Muscle of arm (tissue), 14 donors: ENCODE results near the gene C12orf54. TPM values are rescaled to one million over a fixed set of nuclear protein-coding genes. Genes with fewer than 3 reads are reported as not detected.
"Not testable (repeated sequence)": the region's sequence is repeated elsewhere in the genome, so short reads cannot be mapped to it uniquely, and the experiment has no call there.

Experiments
- DNase-seq: peaks from one replicate; pipeline ENCODE4 v3.0.0-alpha.2; 2013
- long read RNA-seq, 11 donors: transcript quantifications; one replicate each; lab custom pipeline, GENCODE V29; 2026
- polyA plus RNA-seq, 12 donors: library from polyadenylated mRNA; unstranded; fragments of 120-200 nt; gene quantifications; one replicate each; pipeline ENCODE4 v1.2.1, GENCODE V29; 2013; ENCODE audit not compliant: insufficient read length in 12 of 12

The C12orf54 gene
- 1 to 10 TPM in 1 of 12 donors, under 1 TPM in 7, not detected in 4; 0.24 to 1.1 (median 0.54) TPM for polyA plus RNA-seq
- long read RNA-seq, donor 1: 0 reads
- long read RNA-seq, donor 2: 0 reads
- long read RNA-seq, donor 3: 0 reads
- long read RNA-seq, donor 4: 0 reads
- long read RNA-seq, donor 5: 0 reads
- long read RNA-seq, donor 6: 0 reads
- long read RNA-seq, donor 7: 0 reads
- long read RNA-seq, donor 8: 0 reads
- long read RNA-seq, donor 9: 0 reads
- long read RNA-seq, donor 10: 0 reads
- long read RNA-seq, donor 11: 0 reads

DNA sequence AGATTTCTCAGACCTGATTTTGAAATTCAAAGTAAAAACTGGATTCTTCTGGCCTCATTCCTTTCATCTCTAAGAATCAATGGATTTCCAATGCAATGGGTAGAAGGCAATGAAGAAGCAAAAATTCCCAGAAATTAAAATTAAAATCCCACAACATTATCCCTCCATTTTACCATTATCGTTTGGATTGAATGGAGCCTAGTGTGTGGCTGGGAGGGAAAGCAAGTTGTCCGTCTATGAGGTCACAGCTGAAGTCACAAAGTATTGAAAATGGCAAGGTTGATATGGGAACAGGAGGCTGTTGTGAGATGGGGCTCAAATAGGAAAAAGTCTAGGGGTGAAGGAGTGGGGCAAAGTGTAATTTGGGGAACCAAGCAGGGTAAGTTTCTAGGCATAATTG, at the start of gene C12orf54:
Gene C12orf54, plus strand, starts transcription at position 301 of the 400 bp plus-strand sequence. CDS start 799 bp downstream, outside the sequence.
- no peak for DNase-seq

DNA sequence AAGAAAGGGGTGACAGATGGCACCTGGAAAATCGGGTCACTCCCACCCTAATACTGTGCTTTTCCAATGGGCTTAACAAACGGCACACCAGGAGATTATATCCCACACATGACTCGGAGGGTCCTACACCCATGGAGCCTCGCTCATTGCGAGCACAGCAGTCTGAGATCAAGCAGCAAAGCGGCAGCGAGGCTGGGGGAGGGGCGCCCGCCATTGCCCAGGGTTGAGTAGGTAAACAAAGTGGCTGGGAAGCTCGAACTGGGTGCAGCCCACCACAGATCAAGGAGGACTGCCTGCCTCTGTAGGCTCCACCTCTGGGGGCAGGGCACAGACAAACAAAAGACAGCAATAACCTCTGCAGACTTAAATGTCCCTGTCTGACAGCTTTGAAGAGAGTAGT, 48.3 kb upstream of the C12orf54 start:
- DNase-seq: not testable (repeated sequence)

- no peak for DNase-seq
These were observed 41.2 kb upstream of the C12orf54 start for GRCh38 chr12:48441069-48441468.

DNA sequence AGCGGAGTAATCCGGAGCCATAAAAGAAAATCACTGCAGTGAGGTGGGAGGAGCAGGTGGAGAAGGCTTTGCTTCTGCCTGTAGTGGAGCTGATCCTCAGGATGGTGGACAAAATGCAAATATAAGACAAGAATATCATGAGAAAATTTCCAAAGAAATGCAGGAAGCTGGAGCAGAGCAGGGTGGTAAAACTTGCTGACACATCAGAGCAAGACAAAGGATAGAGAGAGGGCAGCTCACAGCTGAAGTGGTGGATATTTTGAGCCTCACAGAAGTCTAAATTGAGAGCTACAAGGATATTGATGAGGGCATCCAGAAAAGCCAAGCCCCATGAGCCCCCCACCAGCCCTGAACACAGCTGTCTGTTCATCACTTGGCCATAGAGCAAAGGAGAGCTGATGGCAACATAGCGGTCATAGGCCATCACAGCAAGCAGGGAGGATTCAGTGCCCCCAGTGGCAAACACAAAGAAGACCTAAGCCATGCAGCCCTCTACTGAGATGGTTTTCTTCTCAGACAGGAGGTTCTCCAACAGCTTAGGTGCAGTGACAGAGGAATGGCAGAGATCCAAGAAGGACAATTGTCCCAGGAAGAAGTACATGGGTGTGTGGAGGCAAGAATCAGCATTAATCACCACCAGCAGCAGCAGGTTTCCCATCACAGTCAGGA, 40.0 kb upstream of the C12orf54 start:
- DNase-seq: no peak

- DNase-seq: no peak
These were observed 36.8 kb upstream of the C12orf54 start for GRCh38 chr12:48445538-48445937.

- no peak for DNase-seq
These were observed 36.0 kb upstream of the C12orf54 start for GRCh38 chr12:48446161-48446776.

- no peak for DNase-seq
These were observed 34.5 kb upstream of the C12orf54 start for GRCh38 chr12:48447755-48448154.

DNA sequence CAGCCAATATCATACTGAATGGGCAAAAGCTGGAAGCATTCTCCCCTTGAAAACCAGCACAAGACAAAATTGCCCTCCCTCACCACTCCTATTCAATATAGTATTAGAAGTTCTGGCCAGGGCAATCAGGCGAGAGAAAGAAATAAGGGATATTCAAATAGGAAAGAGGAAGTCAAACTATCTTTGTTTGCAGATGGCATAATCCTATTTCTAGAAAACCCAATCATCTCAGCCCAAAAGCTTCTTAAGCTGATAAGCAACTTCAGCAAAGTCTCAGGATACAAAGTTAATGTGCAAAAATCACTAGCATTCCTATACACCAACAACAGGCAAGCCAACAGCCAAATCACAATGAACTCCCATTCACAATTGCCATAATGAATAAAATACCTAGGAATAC, 30.9 kb upstream of the C12orf54 start:
- no peak for DNase-seq

GRCh38 chr12:48452961-48453360, 29.3 kb upstream of the C12orf54 start:
- not testable (repeated sequence) for DNase-seq

DNA sequence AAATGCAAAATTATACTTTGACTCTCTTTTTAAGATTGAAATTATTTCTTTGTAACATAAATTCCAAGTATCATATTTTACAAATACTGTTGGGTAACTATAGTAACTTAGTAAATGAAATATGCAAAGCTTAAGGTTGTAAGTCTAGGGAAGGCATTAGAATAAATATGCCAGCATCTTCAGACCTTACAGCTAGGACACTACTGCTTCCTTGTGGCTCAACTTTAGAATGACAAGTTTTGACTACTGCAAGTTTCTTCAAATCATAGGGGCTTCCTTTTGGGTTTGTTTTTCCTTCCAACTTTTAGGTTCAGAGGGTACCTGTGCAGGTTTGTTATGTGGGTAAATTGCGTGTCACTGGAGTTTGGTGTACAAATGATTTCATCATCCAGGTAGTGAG, 27.6 kb upstream of the C12orf54 start:
- peak; percentile 14 for DNase-seq

DNA sequence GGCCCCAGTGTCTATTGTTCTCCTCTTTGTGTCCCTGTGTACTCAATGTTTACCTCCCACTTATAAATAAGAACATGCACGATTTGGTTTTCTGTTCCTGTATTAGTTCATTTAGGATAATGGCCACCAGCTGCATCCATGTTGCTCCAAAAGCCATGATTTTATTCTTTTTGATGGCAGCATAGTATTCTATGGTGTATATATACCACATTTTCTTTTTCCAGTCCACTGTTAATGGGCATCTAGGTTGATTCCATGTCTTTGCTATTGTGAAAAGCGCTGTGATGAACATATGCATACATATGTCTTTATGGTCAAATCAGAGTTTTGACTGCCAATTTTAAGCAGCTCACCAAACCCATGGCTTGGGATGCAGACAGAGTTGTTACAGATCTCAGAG, 27.2 kb upstream of the C12orf54 start:
- no peak for DNase-seq

DNA sequence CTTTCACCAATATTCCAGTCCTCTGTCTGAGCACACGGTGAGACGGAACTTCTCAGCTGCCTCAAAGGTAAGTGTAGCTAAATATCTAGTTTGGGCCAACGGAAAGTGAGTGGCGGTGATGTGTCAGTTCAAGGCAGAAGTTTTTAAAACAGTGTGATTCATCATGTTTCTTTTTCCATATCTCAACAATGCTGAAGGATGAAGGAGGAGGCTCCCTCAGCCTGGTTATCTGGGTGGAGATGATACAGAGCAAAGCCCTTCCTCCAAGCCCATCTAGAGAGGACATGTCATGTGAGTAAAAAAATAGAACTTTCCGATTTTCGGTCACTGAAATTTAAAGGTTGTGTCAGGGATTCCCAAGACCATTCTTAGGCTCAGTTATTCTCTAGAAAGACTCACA, 23.0 kb upstream of the C12orf54 start:
- DNase-seq: no peak

GRCh38 chr12:48469027-48469426, 13.3 kb upstream of the C12orf54 start:
- DNase-seq: not testable (repeated sequence)

DNA sequence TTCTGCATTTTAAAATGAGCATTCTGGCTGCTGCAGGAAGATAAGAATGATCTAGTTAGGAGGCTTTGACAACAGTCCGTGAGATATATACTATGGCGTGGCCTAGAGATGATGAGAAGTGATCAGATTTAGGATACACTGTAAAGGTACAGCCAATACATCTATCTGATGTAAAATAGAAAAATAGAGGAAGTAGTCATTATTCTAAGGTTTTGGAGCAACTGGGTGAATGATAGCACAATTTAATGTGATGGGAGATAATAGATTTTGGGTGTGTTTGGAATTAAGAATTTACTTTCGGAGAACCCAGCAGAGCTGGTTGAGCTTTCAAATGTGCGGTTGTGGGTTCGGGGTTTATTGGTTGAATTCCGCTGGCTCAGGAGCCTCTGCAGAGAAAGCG, 10.0 kb upstream of the C12orf54 start, which contains the start of gene ANP32D:
Gene ANP32D, plus strand, starts transcription at position 301 of the 400 bp plus-strand sequence. CDS start 106 bp downstream, outside the sequence.
- DNase-seq: no peak

DNA sequence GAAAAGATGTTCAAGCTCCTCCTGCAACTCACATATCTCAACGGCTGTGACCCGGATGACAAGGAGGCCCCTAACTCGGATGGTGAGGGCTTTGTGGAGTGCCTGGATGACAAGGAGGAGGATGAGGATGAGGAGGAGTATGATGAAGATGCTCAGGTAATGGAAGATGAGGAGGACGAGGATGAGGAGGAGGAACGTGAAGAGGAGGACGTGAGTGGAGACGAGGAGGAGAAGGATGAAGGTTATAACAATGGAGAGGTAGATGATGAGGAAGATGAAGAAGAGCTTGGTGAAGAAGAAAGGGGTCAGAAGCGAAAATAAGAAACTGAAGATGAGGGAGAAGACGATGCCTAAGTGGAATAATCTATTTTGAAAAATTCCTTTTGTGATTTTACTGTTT, 9.2 kb upstream of the C12orf54 start:
- no peak for DNase-seq

DNA sequence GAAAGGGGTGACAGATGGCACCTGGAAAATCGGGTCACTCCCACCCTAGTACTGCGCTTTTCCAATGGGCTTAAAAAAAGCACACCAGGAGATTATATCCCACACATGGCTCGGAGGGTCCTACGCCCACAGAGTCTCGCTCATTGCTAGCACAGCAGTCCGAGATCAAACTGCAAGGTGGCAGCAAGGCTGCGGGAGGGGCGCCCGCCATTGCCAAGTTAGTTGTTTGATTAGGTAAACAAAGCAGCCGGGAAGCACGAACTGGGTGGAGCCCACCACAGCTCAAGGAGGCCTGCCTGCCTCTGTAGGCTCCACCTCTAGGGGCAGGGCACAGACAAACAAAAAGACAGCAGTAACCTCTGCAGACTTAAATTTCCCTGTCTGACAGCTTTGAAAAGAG, 7.8 kb upstream of the C12orf54 start:
- DNase-seq: not testable (repeated sequence)

DNA sequence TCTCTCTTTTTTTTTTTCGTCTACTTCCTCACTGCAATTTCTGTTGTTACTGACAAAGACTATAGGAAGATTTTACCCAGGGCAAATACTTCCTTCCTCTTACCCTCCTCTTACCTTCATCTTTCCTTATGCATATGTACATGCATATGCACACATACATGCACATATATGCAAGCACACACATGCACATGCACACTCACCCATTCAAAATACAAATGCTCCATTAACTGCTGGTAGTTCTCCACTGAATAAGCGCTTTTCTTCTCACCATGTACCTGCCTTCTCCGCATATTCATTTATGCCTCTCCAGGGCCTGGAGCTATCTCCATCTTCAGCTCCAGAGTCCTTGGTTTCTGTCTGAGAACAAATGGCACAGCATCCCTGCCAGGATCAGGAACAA, 632 bp downstream of the C12orf54 start:
- no peak for DNase-seq

- DNase-seq: no peak
These were observed 4.0 kb downstream of the C12orf54 start for GRCh38 chr12:48486261-48486660.

DNA sequence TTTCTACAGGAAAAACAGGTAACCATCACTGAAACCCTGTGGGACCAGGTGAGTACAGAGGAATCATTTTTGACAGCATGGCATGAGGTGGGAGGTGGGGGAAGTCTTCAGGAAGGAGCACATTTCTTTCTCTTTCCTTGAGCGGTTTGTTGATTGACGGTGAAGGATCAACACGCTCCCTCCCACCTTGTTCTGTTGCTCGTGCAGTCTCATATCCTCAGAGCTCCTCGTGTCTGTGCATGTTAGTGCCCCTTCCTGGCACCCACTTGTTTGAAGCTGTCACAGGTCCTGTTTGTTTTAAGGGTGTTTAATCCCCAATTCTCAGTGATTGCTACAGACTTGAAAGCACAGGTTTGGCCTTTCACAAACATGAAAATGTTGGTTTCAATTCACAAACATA, 4.4 kb downstream of the C12orf54 start:
- DNase-seq: no peak

DNA sequence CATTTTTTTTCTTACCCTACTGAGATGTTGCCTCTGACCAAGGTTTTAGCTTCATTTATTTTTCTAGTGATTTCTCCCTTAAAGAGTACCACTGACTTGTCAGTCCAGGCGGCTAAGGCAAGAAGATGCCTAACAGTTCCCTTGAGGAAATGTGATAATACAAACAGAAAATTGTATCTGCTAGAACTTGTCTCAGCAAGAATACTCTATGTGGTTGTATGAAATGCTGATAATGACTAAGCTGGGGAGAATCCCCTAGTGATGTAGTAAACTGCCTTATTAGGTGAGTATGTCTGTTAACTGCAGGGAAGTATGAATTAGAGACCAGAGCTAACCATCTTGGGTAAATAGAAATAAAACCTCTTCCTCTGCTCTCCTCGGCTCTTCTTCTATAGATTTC, 6.7 kb downstream of the C12orf54 start:
- no peak for DNase-seq

DNA sequence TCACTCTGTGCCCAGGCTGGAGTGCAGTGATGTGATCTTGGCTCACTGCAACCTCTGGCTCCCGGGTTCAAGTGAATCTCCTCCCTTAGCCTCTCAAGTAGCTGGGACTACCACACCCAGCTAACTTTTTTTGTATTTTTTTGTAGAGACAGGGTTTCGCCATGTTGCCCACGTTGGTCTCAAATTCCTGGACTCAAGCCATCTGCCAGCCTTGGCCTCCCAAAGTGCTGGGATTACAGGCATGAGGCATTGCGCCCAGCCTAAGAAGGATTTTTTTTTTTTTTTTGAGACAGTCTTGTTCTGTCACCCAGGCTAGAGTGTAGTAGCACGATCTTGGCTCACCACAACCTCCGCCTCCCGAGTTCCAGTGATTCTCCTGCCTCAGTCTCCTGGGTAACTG, 7.2 kb downstream of the C12orf54 start:
- DNase-seq: not testable (repeated sequence)

DNA sequence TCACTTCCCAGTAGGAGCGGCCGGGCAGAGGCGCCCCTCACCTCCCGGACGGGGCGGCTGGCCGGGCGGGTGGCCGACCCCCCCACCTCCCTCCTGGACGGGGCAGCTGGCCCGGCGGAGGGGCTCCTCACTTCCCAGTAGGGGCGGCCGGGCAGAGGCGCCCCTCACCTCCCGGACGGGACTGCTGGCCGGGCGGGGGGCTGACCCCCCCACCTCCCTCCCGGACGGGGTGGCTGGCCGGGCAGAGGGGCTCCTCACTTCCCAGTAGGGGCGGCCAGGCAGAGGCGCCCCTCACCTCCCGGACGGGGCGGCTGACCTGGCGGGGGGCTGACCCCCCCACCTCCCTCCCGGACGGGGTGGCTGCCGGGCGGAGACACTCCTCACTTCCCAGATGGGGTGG, 18.0 kb downstream of the C12orf54 start:
- not testable (repeated sequence) for DNase-seq

GRCh38 chr12:48506836-48507235, 24.5 kb downstream of the C12orf54 start:
- DNase-seq: not testable (repeated sequence)
